AG04450 (cell line): ENCODE measurements around the gene EOMES. TPM values are rescaled to one million over a fixed set of nuclear protein-coding genes. Genes with fewer than 3 reads are reported as not detected.
A peak's percentile ranks its signal among the peaks of the same experiment; 100 is the strongest.

Experiments used
- CTCF ChIA-PET: fragments of 300-600, 350-600 bp; formaldehyde crosslinking; extraction: SDS; loops from one replicate; lab custom pipeline; 2022; ENCODE audit warnings: antibody characterized with exemption, inconsistent platforms; lab: Charles Lee
- POLR2A ChIA-PET: fragments of 350-600 bp; formaldehyde crosslinking; extraction: SDS; loops from one replicate; lab custom pipeline; 2021; ENCODE audit warnings: antibody characterized with exemption, inconsistent platforms; lab: Yijun Ruan, JAX
- DNase-seq: peaks from one replicate; pipeline ENCODE4 v3.0.0-alpha.2; 2011; ENCODE audit warnings: low read depth, low spot score
- H3K27ac ChIP-seq: one replicate; pipeline ENCODE4 v1.5.1; 2012; ENCODE audit warnings: low read depth, low read length, control low read depth
- H3K27me3 ChIP-seq: one replicate; pipeline ENCODE4 v1.6.0; 2012; ENCODE audit warnings: low read length; ENCODE audit not compliant: control insufficient read depth, insufficient read depth
- H3K4me3 ChIP-seq: 2 replicates; pipeline ENCODE4 v1.5.1; 2011; ENCODE audit warnings: mild to moderate bottlenecking, low read depth, low read length, control low read depth
- H3K9me3 ChIP-seq: 2 replicates; pipeline ENCODE4 v1.5.1; 2012; ENCODE audit warnings: low read length; ENCODE audit not compliant: control insufficient read depth, insufficient read depth
- CTCF ChIP-seq: IDR thresholded peaks from 2 replicates; pipeline ENCODE4 v1.5.1; 2011; ENCODE audit warnings: low read depth, low read length, control low read depth, inconsistent platforms
- polyA plus RNA-seq: library from polyadenylated mRNA; depleted of rRNA; stranded (reverse); fragments of >200 nt; gene quantifications from 2 replicates; pipeline ENCODE4 v1.2.3, GENCODE V29; 2011

The EOMES gene
- polyA plus RNA-seq, 1 experiment = not detected

- ChIA-PET CTCF (interaction anchor here (0.6 to 1.6 kb wide), 7 partner anchors 10 to 366 kb away, joined by 3 to 11 read pairs (median 3); no protein-coding TSS in a partner anchor), POLR2A (interaction anchor here (1.3 to 1.4 kb wide), 2 partner anchors 142 to 193 kb away, joined by 5 to 7 read pairs; partner anchors contain the start of gene SLC4A7)
- H3K27me3 ChIP-seq = no peaks in the 10 kb centered on the region
Measured at GRCh38 chr3:27677565-27677964, 44.6 kb downstream of the EOMES start.

GRCh38 chr3:27675287-27675686, 46.8 kb downstream of the EOMES start:
- no peak for TF ChIP-seq CTCF
- H3K9me3 ChIP-seq = no peaks in the 10 kb centered on the region; the same call in 1 of the 2 replicates
- CTCF ChIA-PET = interaction anchor here (0.7 to 2.7 kb wide), 3 partner anchors 16 to 42 kb away, joined by 3 to 6 read pairs (median 6); no protein-coding TSS in a partner anchor
- H3K27ac ChIP-seq = no peak overlapping the region
- no peak overlapping the region for H3K4me3 ChIP-seq
- DNase-seq = no peak
- H3K27me3 ChIP-seq = no peaks in the 10 kb centered on the region
- POLR2A ChIA-PET = no interaction called here

More at GRCh38 chr3:27677565-27677964, 44.6 kb downstream of the EOMES start:
- peak overlapping the region; percentile 84 for H3K27ac ChIP-seq
- no peaks in the 10 kb centered on the region for H3K9me3 ChIP-seq
- no peak for TF ChIP-seq CTCF
- DNase-seq = peak; percentile 87
- no peak overlapping the region for H3K4me3 ChIP-seq

GRCh38 chr3:27673701-27674100, 48.4 kb downstream of the EOMES start:
- no peak for TF ChIP-seq CTCF
- ChIA-PET CTCF (interaction anchor here (2.7 kb wide), 1 partner anchor 38 kb away, joined by 6 read pairs; no protein-coding TSS in a partner anchor), POLR2A (no interaction called here)
- no peaks in the 10 kb centered on the region; the same call in 1 of the 2 replicates for H3K9me3 ChIP-seq
- H3K27ac ChIP-seq = no peak overlapping the region
- no peaks in the 10 kb centered on the region for H3K27me3 ChIP-seq
- no peak overlapping the region for H3K4me3 ChIP-seq
- no peak for DNase-seq

GRCh38 chr3:27671101-27671500, 51.0 kb downstream of the EOMES start:
- POLR2A ChIA-PET = no interaction called here
- H3K9me3 ChIP-seq = no peaks in the 10 kb centered on the region; the same call in 1 of the 2 replicates
- CTCF ChIA-PET = interaction anchor here (0.9 to 2.6 kb wide), 2 partner anchors 10 kb away, joined by 3 to 12 read pairs; no protein-coding TSS in a partner anchor
- H3K27me3 ChIP-seq = no peaks in the 10 kb centered on the region
- TF ChIP-seq CTCF = no peak
- no peak overlapping the region for H3K27ac ChIP-seq
- no peak for DNase-seq
- no peak overlapping the region for H3K4me3 ChIP-seq

- POLR2A ChIA-PET = no interaction called here
- H3K4me3 ChIP-seq = no peak overlapping the region
- no peak for TF ChIP-seq CTCF
- no peaks in the 10 kb centered on the region for H3K27me3 ChIP-seq
- CTCF ChIA-PET = interaction anchor here (0.9 to 2.6 kb wide), 2 partner anchors 9 to 10 kb away, joined by 3 to 12 read pairs; no protein-coding TSS in a partner anchor
- no peak for DNase-seq
- no peak overlapping the region for H3K27ac ChIP-seq
- H3K9me3 ChIP-seq = no peaks in the 10 kb centered on the region; the same call in 1 of the 2 replicates
Measured at GRCh38 chr3:27670619-27671018, 51.5 kb downstream of the EOMES start.
